Skeletal muscle tissue (tissue), 4 donors: ENCODE results near the gene C19orf12. TPM values are rescaled to one million over a fixed set of nuclear protein-coding genes. Genes with fewer than 3 reads are reported as not detected.

ENCODE experiments used
- H3K27ac ChIP-seq: one replicate; pipeline ENCODE4 v1.7.0; 2013; ENCODE audit warnings: mild to moderate bottlenecking, low read depth, low read length, inconsistent platforms
- H3K27me3 ChIP-seq, 3 donors: one replicate each; pipeline ENCODE4 v1.7.0; 2013; ENCODE audit warnings: low read length in 3 of 3; ENCODE audit not compliant: control insufficient read depth in 3 of 3, insufficient read depth in 3 of 3
- H3K36me3 ChIP-seq, 3 donors: one replicate each; pipeline ENCODE4 v1.7.0; 2013; ENCODE audit warnings: low read length in 3 of 3; ENCODE audit not compliant: control insufficient read depth in 3 of 3, insufficient read depth in 3 of 3
- H3K4me1 ChIP-seq, 3 donors: one replicate each; pipeline ENCODE4 v1.7.0; 2013; ENCODE audit warnings: low read length in 3 of 3, mild to moderate bottlenecking in 3 of 3; ENCODE audit not compliant: control insufficient read depth in 3 of 3, insufficient read depth in 3 of 3
- H3K4me3 ChIP-seq, 3 donors: one replicate each; pipeline ENCODE4 v1.7.0; 2013; ENCODE audit warnings: low read length in 3 of 3
- H3K9ac ChIP-seq, 3 donors: one replicate each; pipeline ENCODE4 v1.7.0; 2013; ENCODE audit warnings: low read length in 3 of 3, mild to moderate bottlenecking in 3 of 3, moderate library complexity in 2 of 3, low read depth in 1 of 3
- H3K9me3 ChIP-seq, 3 donors: one replicate each; pipeline ENCODE4 v1.7.0; 2013; ENCODE audit warnings: low read length in 3 of 3; ENCODE audit not compliant: control insufficient read depth in 3 of 3
- total RNA-seq: library from RNA; depleted of rRNA; stranded (reverse); fragments of >200 nt; gene quantifications from one replicate; pipeline ENCODE4 v1.2.3, GENCODE V29; 2014
- donor health status: Osteomylitis.

The C19orf12 gene
- total RNA-seq, 1 donor from 2014 or later: 17.2 TPM

DNA sequence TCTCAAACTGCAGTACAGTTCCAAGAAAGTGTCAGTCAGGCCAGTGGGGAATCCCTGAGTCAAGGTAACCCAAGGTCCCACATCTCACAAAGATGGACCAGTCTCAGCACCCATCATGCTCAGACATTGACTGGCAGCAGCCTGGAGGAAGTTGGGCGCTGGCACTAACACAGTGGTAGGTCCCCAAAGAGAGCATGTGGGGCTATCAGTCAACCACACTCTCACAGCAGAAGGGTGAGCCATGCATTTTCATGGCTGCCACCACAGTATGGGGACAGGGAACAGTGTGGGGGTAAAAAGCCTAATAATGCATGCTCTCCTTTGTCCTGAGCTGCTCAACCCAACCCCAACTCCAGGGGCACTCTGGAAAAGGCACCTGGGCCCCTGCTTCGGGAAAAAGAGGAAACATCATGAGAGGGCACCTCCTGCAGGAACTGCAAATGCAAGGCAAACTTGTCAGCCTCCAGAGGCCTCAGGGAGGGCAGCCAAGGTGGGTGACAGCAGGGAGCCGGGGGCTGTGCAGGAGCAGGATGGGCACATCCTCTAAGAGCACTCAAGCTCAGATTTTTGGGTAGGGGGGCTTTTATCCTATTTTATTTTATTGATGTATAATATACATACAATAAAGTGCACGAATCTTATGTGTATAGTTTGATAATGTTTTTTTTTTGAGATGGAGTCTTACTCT lies 59.3 kb downstream of the C19orf12 start:
- Histone ChIP-seq H3K4me3 (no peak overlapping the region), H3K9ac (no peak overlapping the region), H3K36me3 (no peaks in the 10 kb centered on the region), H3K9me3 (no peaks in the 10 kb centered on the region), H3K27me3 (peaks cover 0 to 6% (median 0%) of the 10 kb centered on the region in 3 donors), H3K4me1 (no peaks in the 10 kb centered on the region), H3K27ac (no peak overlapping the region)

- Histone ChIP-seq H3K27ac (no peak overlapping the region), H3K9ac (no peak overlapping the region), H3K4me3 (no peak overlapping the region), H3K4me1 (no peaks in the 10 kb centered on the region), H3K36me3 (no peaks in the 10 kb centered on the region), H3K27me3 (peaks cover 0 to 6% (median 0%) of the 10 kb centered on the region in 3 donors), H3K9me3 (no peaks in the 10 kb centered on the region)
These were observed 61.7 kb downstream of the C19orf12 start for GRCh38 chr19:29653398-29653797.

DNA sequence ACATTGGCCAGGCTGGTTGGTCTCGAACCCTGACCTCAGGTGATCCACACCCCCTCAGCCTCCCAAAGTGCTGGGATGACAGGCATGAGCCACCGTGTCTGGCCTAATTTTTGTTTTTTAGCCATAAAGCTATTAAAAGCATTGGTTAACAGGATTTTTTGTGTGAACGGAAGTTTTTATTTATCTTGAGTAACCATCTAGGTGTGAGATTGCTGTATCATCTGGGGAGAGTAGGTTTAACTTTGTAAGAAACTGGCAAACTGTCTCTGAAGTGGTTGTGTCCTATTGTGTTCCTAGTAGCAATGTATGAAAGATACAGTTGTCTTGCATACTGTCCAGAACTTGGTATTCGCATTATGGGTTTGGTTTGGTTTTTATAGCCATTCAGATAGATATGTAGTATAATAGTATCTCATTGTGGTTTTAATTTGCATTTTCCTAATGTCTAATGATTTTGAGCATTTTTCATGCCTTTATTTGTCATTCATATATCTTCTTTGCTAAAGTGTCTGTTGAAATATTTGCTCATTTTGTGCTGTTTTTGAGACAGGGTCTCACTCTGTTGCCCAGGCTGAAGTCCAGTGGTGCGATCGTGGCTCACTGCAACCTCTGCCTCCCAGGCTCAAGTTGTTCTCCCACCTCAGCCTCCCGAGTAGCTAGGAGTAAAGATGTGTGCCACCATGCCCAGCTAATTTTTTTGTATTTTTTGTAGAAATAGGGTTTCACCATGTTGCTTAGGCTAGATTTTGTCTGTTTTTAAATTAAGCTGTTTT lies 63.3 kb downstream of the C19orf12 start:
- H3K9me3 ChIP-seq: no peaks in the 10 kb centered on the region
- no peak overlapping the region for H3K27ac ChIP-seq
- H3K4me3 ChIP-seq: no peak overlapping the region

DNA sequence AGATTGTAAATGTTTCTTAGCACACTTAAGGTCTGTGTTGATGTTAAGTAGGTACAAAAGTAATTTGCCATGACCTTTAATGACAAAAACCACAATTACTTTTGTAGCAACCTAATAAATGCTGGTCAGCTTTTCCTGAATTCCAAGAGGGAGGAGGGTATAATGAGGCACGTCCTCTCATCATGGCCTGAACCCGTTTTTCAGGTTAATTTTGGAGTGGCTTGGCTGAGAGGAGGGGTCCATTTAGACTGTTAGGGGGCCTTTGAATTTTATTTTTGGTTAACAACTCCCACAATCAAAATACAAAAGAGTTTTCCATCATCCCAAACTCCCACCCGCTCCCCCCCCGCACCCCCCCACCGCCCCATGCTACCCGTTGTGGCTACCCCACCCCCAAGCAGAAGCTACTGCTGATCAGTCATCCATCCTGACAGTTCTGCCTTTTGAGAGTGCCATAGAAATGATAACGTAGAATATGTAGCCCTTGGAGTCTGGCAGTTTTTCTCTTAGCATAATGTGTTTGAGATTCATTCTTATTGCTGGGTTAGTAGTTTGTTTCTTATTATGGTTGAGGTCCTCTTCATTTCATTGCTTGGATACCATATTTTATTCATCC lies 64.2 kb downstream of the C19orf12 start:
- H3K4me3 ChIP-seq: no peak overlapping the region
- H3K9ac ChIP-seq: no peak overlapping the region
- H3K27me3 ChIP-seq: peaks cover 0 to 6% (median 0%) of the 10 kb centered on the region in 3 donors
- H3K9me3 ChIP-seq: no peaks in the 10 kb centered on the region
- peaks cover 3 to 4% (median 4%) of the 10 kb centered on the region in 3 donors for H3K4me1 ChIP-seq
- no peaks in the 10 kb centered on the region for H3K36me3 ChIP-seq
- H3K27ac ChIP-seq: no peak overlapping the region

More for the DNA sequence above, 63.3 kb downstream of the C19orf12 start:
- Histone ChIP-seq H3K36me3 (no peaks in the 10 kb centered on the region), H3K4me1 (no peaks in the 10 kb centered on the region), H3K9ac (no peak overlapping the region), H3K27me3 (peaks cover 0 to 6% (median 0%) of the 10 kb centered on the region in 3 donors)

Other genes starting within 250 kb of the C19orf12 start
- gene VSTM2B, start 189.3 kb downstream of the C19orf12 start, total RNA-seq: not detected
- 22.4 TPM for gene POP4, start 109.0 kb downstream of the C19orf12 start, total RNA-seq
- gene PLEKHF1, start 49.8 kb downstream of the C19orf12 start, total RNA-seq: 16.7 TPM
- 9.9 TPM for gene CCNE1, start 96.7 kb upstream of the C19orf12 start, total RNA-seq
- 62.6 TPM for gene URI1, start 227.0 kb upstream of the C19orf12 start, total RNA-seq